Activated B cell treated with CpG ODN at 0.5 μM for 24 hours (primary cell): Measurements from ENCODE around the gene RBM24. TPM values are rescaled to one million over a fixed set of nuclear protein-coding genes. Genes with fewer than 3 reads are reported as not detected.

Experiments
- ATAC-seq: fragments of 200-7000 bp; cut with Tn5 transposase; one replicate; pipeline ENCODE4 v1.10.0; 2021; ENCODE audit warnings: low read depth, mild to moderate bottlenecking, moderate library complexity
- CTCF ChIA-PET: fragments of 350-600 bp; sonication (Branson Sonifier 250); formaldehyde crosslinking; loops from one replicate; lab custom pipeline; 2021; ENCODE audit warnings: antibody characterized with exemption; lab: Charles Lee
- POLR2A ChIA-PET: fragments of 350-600 bp; sonication (Branson Sonifier 250); formaldehyde crosslinking; loops from one replicate; lab custom pipeline; 2021; ENCODE audit warnings: antibody characterized with exemption; lab: Charles Lee
- DNase-seq: peaks from one replicate; pipeline ENCODE4 v3.0.0; 2022
- H3K27ac Mint-ChIP-seq: one replicate; pipeline ENCODE4 v1.8.0; 2020; ENCODE audit warnings: mixed read lengths
- H3K27me3 Mint-ChIP-seq: one replicate; pipeline ENCODE4 v1.8.0; 2021; ENCODE audit warnings: mixed read lengths
- H3K36me3 Mint-ChIP-seq: one replicate; pipeline ENCODE4 v1.8.0; 2021; ENCODE audit warnings: low read depth, mixed read lengths
- H3K4me1 Mint-ChIP-seq: one replicate; pipeline ENCODE4 v1.8.0; 2021; ENCODE audit warnings: mixed read lengths
- H3K4me3 Mint-ChIP-seq: one replicate; pipeline ENCODE4 v1.8.0; 2020; ENCODE audit warnings: mild to moderate bottlenecking, mixed read lengths
- H3K9me3 Mint-ChIP-seq: one replicate; pipeline ENCODE4 v1.8.0; 2020; ENCODE audit warnings: mixed read lengths
- CTCF ChIP-seq: fragments of 200-600 bp; IDR thresholded peaks from one replicate; pipeline ENCODE4 v1.8.0; 2022; ENCODE audit warnings: antibody characterized with exemption, mild to moderate bottlenecking
- intact Hi-C: fragments of 100-400 bp; cut with micrococcal nuclease; formaldehyde crosslinking; loops from one replicate; pipeline ENCODE4 v1.15.1; 2024
- total RNA-seq: library from RNA; stranded (reverse); gene quantifications from 2 replicates; pipeline ENCODE4 v1.2.3, GENCODE V29; 2022

RBM24 gene
- total RNA-seq, 1 donor from 2014 or later: not detected

- CTCF ChIA-PET: no interaction called here
- no peaks in the 10 kb centered on the region for H3K27me3 Mint-ChIP-seq
- H3K27ac Mint-ChIP-seq: no peak overlapping the region
Measured at GRCh38 chr6:17267566-17267965, 13.6 kb upstream of the RBM24 start.

GRCh38 chr6:17268114-17268513, 13.0 kb upstream of the RBM24 start:
- CTCF ChIA-PET: no interaction called here
- no peak for TF ChIP-seq CTCF
- DNase-seq: no peak

More at GRCh38 chr6:17267566-17267965, 13.6 kb upstream of the RBM24 start:
- Mint-ChIP-seq H3K4me1 (no peaks in the 10 kb centered on the region), H3K36me3 (no peaks in the 10 kb centered on the region), H3K4me3 (no peak overlapping the region), H3K9me3 (peaks cover 2% of the 10 kb centered on the region)
- DNase-seq (no peak), ATAC-seq (no peak)
- intact Hi-C loops: no loop called here
- POLR2A ChIA-PET: no interaction called here
- no peak for TF ChIP-seq CTCF

GRCh38 chr6:17269840-17270239, 11.3 kb upstream of the RBM24 start:
- H3K27me3 Mint-ChIP-seq: no peaks in the 10 kb centered on the region
- CTCF ChIA-PET: no interaction called here
- no peak overlapping the region for H3K4me3 Mint-ChIP-seq
- no peak overlapping the region for H3K27ac Mint-ChIP-seq
- POLR2A ChIA-PET: no interaction called here
- peaks cover 2% of the 10 kb centered on the region for H3K9me3 Mint-ChIP-seq
- DNase-seq (no peak), ATAC-seq (no peak)
- H3K36me3 Mint-ChIP-seq: no peaks in the 10 kb centered on the region
- intact Hi-C loops: no loop called here
- H3K4me1 Mint-ChIP-seq: no peaks in the 10 kb centered on the region
- no peak for TF ChIP-seq CTCF

More at GRCh38 chr6:17268114-17268513, 13.0 kb upstream of the RBM24 start:
- ATAC-seq: no peak
- H3K27me3 Mint-ChIP-seq: no peaks in the 10 kb centered on the region
- H3K36me3 Mint-ChIP-seq: no peaks in the 10 kb centered on the region
- H3K9me3 Mint-ChIP-seq: peaks cover 2% of the 10 kb centered on the region
- H3K4me3 Mint-ChIP-seq: no peak overlapping the region
- H3K27ac Mint-ChIP-seq: no peak overlapping the region
- H3K4me1 Mint-ChIP-seq: no peaks in the 10 kb centered on the region
- intact Hi-C loops: no loop called here
- POLR2A ChIA-PET: no interaction called here

- ChIA-PET POLR2A (no interaction called here), CTCF (no interaction called here)
- Mint-ChIP-seq H3K27ac (no peak overlapping the region), H3K27me3 (peaks cover 2% of the 10 kb centered on the region), H3K36me3 (no peaks in the 10 kb centered on the region), H3K4me1 (no peaks in the 10 kb centered on the region), H3K4me3 (no peak overlapping the region), H3K9me3 (peaks cover 2% of the 10 kb centered on the region)
- DNase-seq (no peak), ATAC-seq (no peak)
- no peak for TF ChIP-seq CTCF
- intact Hi-C loops: no loop called here
Measured at GRCh38 chr6:17271628-17272027, 9.5 kb upstream of the RBM24 start.

GRCh38 chr6:17276766-17277165, 4.4 kb upstream of the RBM24 start:
- POLR2A ChIA-PET: no interaction called here
- H3K9me3 Mint-ChIP-seq: no peaks in the 10 kb centered on the region
- no peak for TF ChIP-seq CTCF
- H3K27ac Mint-ChIP-seq: no peak overlapping the region
- H3K4me3 Mint-ChIP-seq: no peak overlapping the region
- H3K27me3 Mint-ChIP-seq: peaks cover 31% of the 10 kb centered on the region
- ATAC-seq (no peak), DNase-seq (no peak)
- no peaks in the 10 kb centered on the region for H3K36me3 Mint-ChIP-seq
- peaks cover 6% of the 10 kb centered on the region for H3K4me1 Mint-ChIP-seq
- CTCF ChIA-PET: no interaction called here
- intact Hi-C loops: no loop called here
